ENCODE data around the gene TCEA2. TPM values are rescaled to one million over a fixed set of nuclear protein-coding genes. Genes with fewer than 3 reads are reported as not detected.

Gene TCEA2
- polyA plus RNA-seq, 3 donors = 15.7 to 24.3 (median 16.0) TPM

GRCh38 chr20:64024141-64024990, 38.6 kb upstream of the TCEA2 start:
- Histone ChIP-seq H3K4me1 (ENCODE audit: control insufficient read depth in 1 of 2, insufficient read depth in 2 of 2, low read length in 2 of 2) (no peaks in the 10 kb centered on the region), H3K9ac (ENCODE audit: insufficient read depth, low read length, poor library complexity, severe bottlenecking) (no peak overlapping the region), H3K27ac (ENCODE audit: low read depth in 1 of 2, low read length in 2 of 2) (no peak overlapping the region), H3K9me3 (replicated peaks in 1 of 2; ENCODE audit: control insufficient read depth in 1 of 2, insufficient read depth in 1 of 2, low read length in 2 of 2) (no peaks in the 10 kb centered on the region), H3K79me2 (ENCODE audit: insufficient read depth, low read length) (no peaks in the 10 kb centered on the region), H4K20me1 (ENCODE audit: insufficient read depth, low read length) (peaks cover 15% of the 10 kb centered on the region), H3K27me3 (ENCODE audit: control insufficient read depth in 2 of 2, insufficient read depth in 2 of 2, low read length in 2 of 2) (no peaks in the 10 kb centered on the region), H3K4me2 (replicated peaks; ENCODE audit: extremely low read depth, low read length, poor library complexity, severe bottlenecking) (no peak overlapping the region), H2AFZ (ENCODE audit: insufficient read depth, low read depth, low read length, poor library complexity, severe bottlenecking) (no peak overlapping the region), H3K36me3 (replicated peaks in 1 of 2; ENCODE audit: control insufficient read depth in 1 of 2, insufficient read depth in 2 of 2, low read length in 2 of 2) (peaks cover 85 to 99% of the 10 kb centered on the region in 2 donors), H3K4me3 (replicated peaks in 1 of 3; ENCODE audit: low read depth in 2 of 3, low read length in 3 of 3) (no peak overlapping the region)
- H3K9me3 Mint-ChIP-seq = no peaks in the 10 kb centered on the region
- no peak overlapping the region for H3K4me3 Mint-ChIP-seq
- no peak for DNase-seq
- intact Hi-C loops (cut with micrococcal nuclease) = no loop called here
- WGBS (ENCODE audit: insufficient coverage) = 100% methylated on average over 6 of the region's 17 CpGs
- TF ChIP-seq CTCF (IDR thresholded peaks at IDR 0.05) = no peak
- H3K27ac Mint-ChIP-seq = peak overlapping the region in 2 of 7 donors; percentile 21 to 23
- peaks cover 84 to 100% of the 10 kb centered on the region in 2 donors for H3K36me3 Mint-ChIP-seq
- H3K4me1 Mint-ChIP-seq = peaks cover 5% of the 10 kb centered on the region
- peaks cover 0 to 3% (median 0%) of the 10 kb centered on the region in 3 donors for H3K27me3 Mint-ChIP-seq (ENCODE audit: low read depth in 3 of 3)

GRCh38 chr20:64025101-64025825, 37.7 kb upstream of the TCEA2 start:
- no peaks in the 10 kb centered on the region for H3K9me3 ChIP-seq (replicated peaks in 1 of 2; ENCODE audit: control insufficient read depth in 1 of 2, insufficient read depth in 1 of 2, low read length in 2 of 2)
- H3K36me3 Mint-ChIP-seq = peaks cover 86 to 100% of the 10 kb centered on the region in 2 donors
- no peak for TF ChIP-seq CTCF (IDR thresholded peaks at IDR 0.05)
- peaks cover 0 to 3% (median 0%) of the 10 kb centered on the region in 3 donors for H3K27me3 Mint-ChIP-seq (ENCODE audit: low read depth in 3 of 3)
- H3K27me3 ChIP-seq (ENCODE audit: control insufficient read depth in 2 of 2, insufficient read depth in 2 of 2, low read length in 2 of 2) = no peaks in the 10 kb centered on the region
- no peaks in the 10 kb centered on the region for H3K4me1 ChIP-seq (ENCODE audit: control insufficient read depth in 1 of 2, insufficient read depth in 2 of 2, low read length in 2 of 2)
- DNase-seq = no peak
- peaks cover 87 to 99% of the 10 kb centered on the region in 2 donors for H3K36me3 ChIP-seq (replicated peaks in 1 of 2; ENCODE audit: control insufficient read depth in 1 of 2, insufficient read depth in 2 of 2, low read length in 2 of 2)
- H4K20me1 ChIP-seq (ENCODE audit: insufficient read depth, low read length) = peaks cover 12% of the 10 kb centered on the region
- no peak overlapping the region for H3K27ac Mint-ChIP-seq
- H3K9ac ChIP-seq (ENCODE audit: insufficient read depth, low read length, poor library complexity, severe bottlenecking) = no peak overlapping the region
- no peaks in the 10 kb centered on the region for H3K79me2 ChIP-seq (ENCODE audit: insufficient read depth, low read length)
- H3K4me2 ChIP-seq (replicated peaks; ENCODE audit: extremely low read depth, low read length, poor library complexity, severe bottlenecking) = no peak overlapping the region
- no peak overlapping the region for H3K27ac ChIP-seq (ENCODE audit: low read depth in 1 of 2, low read length in 2 of 2)
- intact Hi-C loops (cut with micrococcal nuclease) = no loop called here
- no peak overlapping the region for H3K4me3 ChIP-seq (replicated peaks in 1 of 3; ENCODE audit: low read depth in 2 of 3, low read length in 3 of 3)
- H3K4me3 Mint-ChIP-seq = no peak overlapping the region
- 100% methylated on average over 15 of the region's 18 CpGs for WGBS (ENCODE audit: insufficient coverage)
- no peaks in the 10 kb centered on the region for H3K9me3 Mint-ChIP-seq
- no peaks in the 10 kb centered on the region for H3K4me1 Mint-ChIP-seq
- no peak overlapping the region for H2AFZ ChIP-seq (ENCODE audit: insufficient read depth, low read depth, low read length, poor library complexity, severe bottlenecking)

All from CD14-positive monocyte (primary cell).